HG03439 (cell line): ENCODE results near the gene P2RX4.
"Not testable (repeated sequence)": the region's sequence is repeated elsewhere in the genome, so short reads cannot be mapped to it uniquely, and the experiment has no call there.

ENCODE experiments used
- ATAC-seq: cut with Tn5 transposase; IDR thresholded peaks from one replicate; pipeline ENCODE4 v1.9.1; 2021; ENCODE audit warnings: mild to moderate bottlenecking, moderate library complexity; ENCODE audit not compliant: unreplicated experiment

Gene P2RX4

GRCh38 chr12:121219353-121219986, 9.5 kb downstream of the P2RX4 start:
- no peak for ATAC-seq

GRCh38 chr12:121222847-121223246, 12.9 kb downstream of the P2RX4 start:
- no peak for ATAC-seq

- ATAC-seq = no peak
Observed at GRCh38 chr12:121223292-121224285, 13.7 kb downstream of the P2RX4 start.

- no peak for ATAC-seq
Observed at GRCh38 chr12:121224591-121224990, 14.7 kb downstream of the P2RX4 start.

- no peak for ATAC-seq
Observed at GRCh38 chr12:121226399-121226798, 16.5 kb downstream of the P2RX4 start.

GRCh38 chr12:121226871-121227270, 16.9 kb downstream of the P2RX4 start:
- not testable (repeated sequence) for ATAC-seq

- ATAC-seq = peak; percentile 57
Observed at GRCh38 chr12:121227294-121227693, 17.4 kb downstream of the P2RX4 start.

- ATAC-seq = no peak
Observed at GRCh38 chr12:121228919-121229665, 19.2 kb downstream of the P2RX4 start.

- ATAC-seq = not testable (repeated sequence)
Observed at GRCh38 chr12:121229826-121230537, 20.1 kb downstream of the P2RX4 start.

- ATAC-seq = no peak
Observed at GRCh38 chr12:121230538-121230907, 20.6 kb downstream of the P2RX4 start.

- ATAC-seq = no peak
Observed at GRCh38 chr12:121232163-121232562, 22.2 kb downstream of the P2RX4 start.

- no peak for ATAC-seq
Observed at GRCh38 chr12:121232977-121233627, 23.2 kb downstream of the P2RX4 start.

- ATAC-seq = no peak
Observed at GRCh38 chr12:121233628-121234020, 23.7 kb downstream of the P2RX4 start.

- ATAC-seq = no peak
Observed at GRCh38 chr12:121236776-121237175, 26.8 kb downstream of the P2RX4 start.

GRCh38 chr12:121237415-121237814, 27.5 kb downstream of the P2RX4 start:
- no peak for ATAC-seq

GRCh38 chr12:121238086-121238485, 28.2 kb downstream of the P2RX4 start:
- no peak for ATAC-seq

- ATAC-seq = no peak
Observed at GRCh38 chr12:121238604-121239350, 28.8 kb downstream of the P2RX4 start.

GRCh38 chr12:121239351-121240061, 29.6 kb downstream of the P2RX4 start:
- no peak for ATAC-seq

- ATAC-seq = no peak
Observed at GRCh38 chr12:121240062-121240420, 30.1 kb downstream of the P2RX4 start.
